Aorta (tissue), 5 donors: Measurements from ENCODE around the gene CTIF. TPM values are rescaled to one million over a fixed set of nuclear protein-coding genes. Genes with fewer than 3 reads are reported as not detected.
A peak's percentile ranks its signal among the peaks of the same experiment; 100 is the strongest.

Source experiments
- ATAC-seq: fragments of 200-7000 bp; cut with Tn5 transposase; one replicate; pipeline ENCODE4 v1.9.1; 2022; ENCODE audit warnings: moderate library complexity; ENCODE audit not compliant: low FRiP score
- DNase-seq, 2 donors: peaks; one replicate each; pipeline ENCODE4 v3.0.0-alpha.2; 2020
- H3K27ac ChIP-seq, 2 donors: one replicate each; pipeline ENCODE4 v1.5.1; 2013; ENCODE audit warnings: low read length in 2 of 2, mild to moderate bottlenecking in 2 of 2, moderate library complexity in 2 of 2, control low read depth in 1 of 2, inconsistent platforms in 1 of 2, low read depth in 1 of 2
- H3K27me3 ChIP-seq, 2 donors: one replicate each; pipeline ENCODE4 v1.6.1; 2013; ENCODE audit warnings: control low read depth in 1 of 2, low read length in 1 of 2, mild to moderate bottlenecking in 1 of 2, moderate library complexity in 1 of 2; ENCODE audit not compliant: insufficient read depth in 2 of 2, control insufficient read depth in 1 of 2
- H3K36me3 ChIP-seq, 2 donors: one replicate each; pipeline ENCODE4 v1.6.1; 2013; ENCODE audit warnings: control low read depth in 1 of 2, low read length in 1 of 2, mild to moderate bottlenecking in 1 of 2; ENCODE audit not compliant: insufficient read depth in 2 of 2, control insufficient read depth in 1 of 2
- H3K4me1 ChIP-seq, 2 donors: one replicate each; pipeline ENCODE4 v1.6.1; 2013; ENCODE audit warnings: low read length in 2 of 2, control low read depth in 1 of 2, mild to moderate bottlenecking in 1 of 2, moderate library complexity in 1 of 2; ENCODE audit not compliant: insufficient read depth in 2 of 2, control insufficient read depth in 1 of 2
- H3K4me3 ChIP-seq, 2 donors: one replicate each; pipeline ENCODE4 v1.5.1; 2013; ENCODE audit warnings: low read length in 2 of 2, control low read depth in 1 of 2, mild to moderate bottlenecking in 1 of 2
- H3K9me3 ChIP-seq: one replicate; pipeline ENCODE4 v1.6.1; 2013; ENCODE audit warnings: mild to moderate bottlenecking, low read length; ENCODE audit not compliant: control insufficient read depth
- WGBS, 2 donors: extraction: QIAGEN DNeasy Blood & Tissue Kit; methylation state at CpG; one replicate each; pipeline ENCODE4 v1.1.7; 2013; 5-methylcytosine and 5-hydroxymethylcytosine counted together
- intact Hi-C, 2 donors: fragments of 100-400 bp; cut with DNase I; formaldehyde crosslinking; loops; one replicate each; pipeline versions ENCODE4 v1.14.2 to v1.15.0; 2022
- polyA plus RNA-seq, 2 donors: library from polyadenylated mRNA; stranded (reverse); fragments of 200-250 nt; gene quantifications; one replicate each; pipeline ENCODE4 v1.2.3, GENCODE V29; 2013
- total RNA-seq, 2 donors: library from RNA; stranded (reverse); fragmentation: NEBNext Ultra II Directional; extraction: Animal tissue kit (Norgen Biotek cat#: 25700); gene quantifications; one replicate each; pipeline ENCODE4 v1.2.1, GENCODE V29; 2021
- donor health status: healthy with polysubstance abuse.
- donor health status: Bipolar disorder and iron deficiency.
- donor health status: DM: no; HTN: no; CAD: no.
- donor health status: DM: no; HTN: no; CAD: no.
- donor health status: DM: yes; HTN: yes; CAD: no.

Gene CTIF
- total and polyA plus RNA-seq, 4 donors = 14.4 to 113 (median 93.4) TPM

DNA sequence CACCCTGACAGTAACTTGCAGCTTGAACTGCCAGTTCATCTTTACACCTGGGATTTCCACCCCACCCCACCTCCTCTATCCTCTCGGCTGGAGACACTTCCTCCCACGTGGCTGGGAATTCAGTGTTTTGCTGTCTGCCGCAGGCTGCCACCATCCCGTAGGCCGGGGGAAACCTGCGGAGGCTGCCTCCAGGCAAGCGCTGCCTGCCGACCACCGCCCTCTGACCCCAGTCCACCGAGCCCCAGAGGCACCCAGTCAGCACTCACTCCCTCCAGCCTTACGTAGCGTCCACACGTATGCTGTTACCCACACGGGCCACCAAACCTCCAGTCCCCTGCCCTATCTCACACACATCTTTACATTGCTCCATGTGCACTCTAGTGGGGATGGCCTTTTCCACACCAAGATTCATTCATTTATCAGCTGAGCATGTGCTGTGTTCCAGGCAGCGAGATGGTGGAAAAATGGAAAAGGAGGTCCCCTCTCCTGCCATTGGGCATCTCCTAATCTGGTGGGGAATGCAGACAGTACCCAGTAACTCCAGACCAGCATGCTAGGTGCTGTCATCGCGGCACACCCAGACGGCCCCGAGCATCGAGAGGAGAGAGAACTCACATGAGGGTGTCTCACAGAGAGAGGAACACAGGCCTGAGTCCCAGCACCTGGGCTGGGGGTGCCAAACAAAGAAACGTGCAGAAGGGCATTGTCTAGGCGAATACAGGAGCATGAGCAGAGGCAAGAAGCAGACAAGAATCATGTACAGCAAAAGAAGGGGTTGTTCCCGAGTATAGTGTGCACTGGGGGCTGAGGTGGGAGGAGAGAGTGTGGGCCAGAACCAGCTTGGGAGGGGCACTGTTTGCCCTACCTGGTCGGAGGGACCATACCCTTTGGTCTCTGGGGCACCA, 245.0 kb downstream of the CTIF start:
- Histone ChIP-seq H3K4me1 (no peaks in the 10 kb centered on the region), H3K4me3 (no peak overlapping the region), H3K27ac (peak overlapping the region in 1 of 2 donors; percentile 34), H3K9me3 (no peaks in the 10 kb centered on the region), H3K36me3 (no peaks in the 10 kb centered on the region), H3K27me3 (no peaks in the 10 kb centered on the region)
- DNase-seq = peak in 1 of 2 donors; percentile 68
- intact Hi-C loops = loop anchor here in 1 of 2 donors (2.0 to 5.0 kb wide), 2 partner anchors 49 to 107 kb away; no protein-coding TSS in a partner anchor
- 84 to 88% methylated on average over 24 of the region's 24 CpGs for WGBS, 2 donors
- ATAC-seq = no peak

DNA sequence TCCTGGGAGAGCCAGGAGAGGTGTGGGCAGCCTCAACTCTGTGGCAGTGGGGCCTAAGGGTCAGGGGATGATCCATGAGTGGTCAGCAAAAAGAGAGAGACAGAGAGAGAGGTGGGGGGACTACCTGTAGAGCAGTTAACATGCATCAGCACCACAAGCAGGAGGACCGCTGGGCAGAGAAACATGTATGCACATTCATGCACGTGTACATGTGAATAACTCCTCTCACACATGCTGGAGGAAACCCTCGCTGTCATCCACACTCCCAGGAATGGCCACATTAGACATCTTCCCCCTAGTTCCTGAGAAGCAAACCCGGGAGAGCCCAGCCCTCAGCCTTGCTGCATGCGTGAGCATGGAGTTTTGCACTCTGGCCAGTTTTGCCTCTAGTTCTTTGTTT, 245.8 kb downstream of the CTIF start:
- DNase-seq (peak; percentile 58 to 63), ATAC-seq (no peak)
- intact Hi-C loops = loop anchor here in 1 of 2 donors (5.0 kb wide), 1 partner anchor 107 kb away; no protein-coding TSS in a partner anchor
- H3K4me1 ChIP-seq = no peaks in the 10 kb centered on the region
- peak overlapping the region in 1 of 2 donors; percentile 34 for H3K27ac ChIP-seq
- no peak overlapping the region for H3K4me3 ChIP-seq
- H3K27me3 ChIP-seq = no peaks in the 10 kb centered on the region
- H3K9me3 ChIP-seq = no peaks in the 10 kb centered on the region
- 49 to 58% methylated on average over 5 of the region's 5 CpGs for WGBS, 2 donors
- H3K36me3 ChIP-seq = no peaks in the 10 kb centered on the region

DNA sequence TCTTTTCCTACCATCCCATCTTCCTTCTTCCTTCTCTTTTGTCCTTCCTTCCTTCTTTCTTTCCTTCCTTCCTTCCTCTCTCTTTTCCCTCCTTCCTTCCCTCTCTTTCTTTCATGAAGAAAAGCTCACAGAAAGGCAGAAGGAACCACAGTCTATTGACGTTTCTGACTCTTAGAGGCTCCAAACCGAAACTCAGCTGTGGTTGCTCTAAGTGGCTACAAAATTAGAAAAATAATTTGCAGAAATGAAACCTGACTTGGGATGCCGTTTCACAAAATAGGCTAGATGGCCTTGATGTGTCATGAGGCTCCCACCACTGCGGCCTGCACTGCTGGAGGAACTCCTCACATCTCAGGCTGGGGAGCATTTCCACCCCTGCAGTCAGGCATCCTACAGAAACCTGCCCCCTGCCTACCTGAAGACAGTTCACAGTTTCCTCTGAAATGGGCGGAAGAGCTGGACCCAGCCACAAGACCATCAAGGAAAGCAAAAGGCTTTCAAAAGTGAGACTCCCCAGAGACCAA, 246.3 kb downstream of the CTIF start:
- Histone ChIP-seq H3K4me3 (no peak overlapping the region), H3K36me3 (no peaks in the 10 kb centered on the region), H3K27ac (no peak overlapping the region), H3K27me3 (no peaks in the 10 kb centered on the region), H3K4me1 (no peaks in the 10 kb centered on the region), H3K9me3 (no peaks in the 10 kb centered on the region)
- peak; percentile 68 to 81 for DNase-seq
- intact Hi-C loops = no loop called here
- 41 to 52% methylated on average over 5 of the region's 5 CpGs for WGBS, 2 donors
- ATAC-seq = no peak

DNA sequence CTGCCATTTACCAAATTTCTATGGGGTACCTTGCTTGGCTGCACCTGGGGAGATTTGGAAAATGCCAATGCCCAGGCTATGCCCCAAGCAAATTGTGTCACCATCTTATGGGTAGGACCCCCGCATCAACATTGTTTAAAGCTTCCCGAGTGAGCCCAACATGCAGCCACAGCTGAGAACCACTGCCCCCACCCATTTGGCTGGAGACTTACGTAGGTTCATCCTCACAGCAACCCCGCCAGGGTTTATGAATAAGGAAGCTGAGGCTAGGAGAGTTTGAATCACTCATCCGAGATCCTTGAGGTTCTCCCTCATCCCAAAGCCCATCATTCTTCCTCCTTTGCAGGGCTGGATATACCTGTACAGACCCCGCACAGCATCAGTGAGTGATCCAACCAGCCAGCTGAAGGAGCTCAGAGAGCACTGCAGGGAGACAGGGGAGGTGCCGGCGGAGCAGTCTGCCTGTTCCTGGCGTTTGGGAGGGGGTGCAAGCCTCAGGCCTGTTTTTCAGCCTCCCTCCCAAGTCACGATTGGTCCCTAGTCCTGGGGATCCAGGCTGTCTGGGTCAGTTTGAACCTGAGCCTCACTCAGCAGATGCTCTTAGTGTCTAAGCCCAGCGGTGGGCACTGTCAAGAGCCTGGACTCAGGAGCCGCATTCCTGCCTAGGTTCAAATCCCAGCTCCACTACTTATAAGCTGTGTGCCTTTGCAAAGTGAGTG, 247.1 kb downstream of the CTIF start:
- Histone ChIP-seq H3K27me3 (no peaks in the 10 kb centered on the region), H3K4me1 (no peaks in the 10 kb centered on the region), H3K27ac (peak overlapping the region in 1 of 2 donors; percentile 9), H3K4me3 (no peak overlapping the region), H3K9me3 (no peaks in the 10 kb centered on the region), H3K36me3 (no peaks in the 10 kb centered on the region)
- intact Hi-C loops = no loop called here
- 90 to 93% methylated on average over 12 of the region's 12 CpGs for WGBS, 2 donors
- ATAC-seq (no peak), DNase-seq (peak; percentile 32 to 59)

DNA sequence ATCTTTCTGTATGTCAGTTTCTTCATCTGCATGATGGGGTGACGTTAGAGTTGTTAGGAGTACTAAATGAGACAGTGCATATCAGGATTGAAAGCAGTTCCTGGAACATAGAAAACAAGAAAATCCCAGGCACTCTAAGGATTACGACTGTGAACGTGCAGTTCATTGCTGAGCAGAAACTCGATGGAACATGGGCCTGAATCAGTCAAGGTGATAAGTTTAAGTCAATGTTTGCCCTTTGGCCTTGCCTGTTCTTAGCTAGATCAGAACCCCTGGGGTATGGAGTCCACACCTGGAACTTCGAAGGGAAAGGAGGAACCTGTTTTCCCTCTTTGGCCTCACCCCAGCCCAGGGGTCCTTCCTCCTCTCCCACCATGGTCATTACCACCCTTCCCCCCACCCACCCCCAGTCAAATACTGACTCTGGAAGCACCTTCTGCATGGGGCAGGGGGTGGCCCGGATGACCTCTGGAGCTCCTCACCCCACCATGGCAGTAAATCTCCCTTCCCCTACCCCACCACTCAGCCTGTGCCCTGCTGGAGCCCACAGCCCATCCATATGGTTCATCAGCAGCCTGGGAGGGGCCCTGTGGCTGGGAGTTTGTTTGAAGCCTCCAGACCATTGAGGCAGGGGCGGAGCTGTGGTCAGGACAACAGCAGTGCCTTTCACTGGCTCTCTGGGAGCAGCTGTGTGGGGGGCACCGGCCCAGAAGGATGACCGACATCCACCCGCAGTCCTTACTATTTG, 247.8 kb downstream of the CTIF start:
- Histone ChIP-seq H3K9me3 (no peaks in the 10 kb centered on the region), H3K27ac (no peak overlapping the region), H3K36me3 (no peaks in the 10 kb centered on the region), H3K4me1 (no peaks in the 10 kb centered on the region), H3K27me3 (no peaks in the 10 kb centered on the region), H3K4me3 (no peak overlapping the region)
- WGBS, 2 donors = 85 to 89% methylated on average over 10 of the region's 10 CpGs
- intact Hi-C loops = no loop called here
- DNase-seq (peak; percentile 46 to 63), ATAC-seq (no peak)

DNA sequence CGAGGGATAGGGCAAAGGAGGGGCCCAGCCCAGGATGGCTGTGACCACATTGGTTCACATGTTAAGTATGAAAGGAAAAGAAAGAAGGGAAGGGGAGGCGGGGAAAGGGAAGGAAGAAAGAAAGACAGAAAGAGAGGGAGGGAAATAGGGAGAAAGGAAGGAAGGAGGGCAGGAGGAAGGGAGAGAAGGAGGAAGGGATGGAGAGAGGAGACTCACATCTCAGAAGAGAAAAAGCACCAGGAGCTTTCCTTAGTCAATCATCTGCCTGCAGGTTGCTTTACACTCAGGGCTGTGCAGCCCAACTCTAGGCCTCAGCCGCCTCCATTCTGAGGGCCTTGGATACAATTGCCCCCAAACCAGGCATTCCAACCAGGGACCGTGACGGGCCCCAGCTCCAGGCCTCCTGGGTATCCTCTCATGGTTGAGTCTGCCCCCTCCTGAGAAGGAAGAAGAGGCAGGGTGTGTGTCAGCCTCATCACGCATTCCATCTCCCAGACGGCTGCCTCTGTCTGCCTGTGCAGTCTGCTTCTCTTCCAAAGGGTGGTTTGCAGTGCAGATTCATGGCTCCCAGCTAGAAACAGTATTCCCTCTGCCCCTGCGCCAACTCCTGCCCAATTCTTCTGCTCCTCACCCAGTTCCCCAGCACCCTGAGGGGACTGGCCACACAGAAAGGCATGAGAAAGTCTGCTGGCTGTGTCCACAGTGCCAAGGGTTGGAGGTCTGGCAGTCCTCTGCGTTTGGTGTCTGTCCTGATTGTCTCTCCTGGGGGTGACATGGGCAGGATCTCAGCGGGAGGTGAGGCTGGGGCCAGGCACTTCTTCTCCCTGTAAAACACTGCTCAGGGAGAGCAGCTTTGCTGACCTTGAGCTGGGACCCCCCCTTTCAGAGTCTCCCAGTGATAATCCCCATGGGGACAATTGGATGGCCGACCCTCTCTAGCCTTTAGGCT, 248.6 kb downstream of the CTIF start:
- ATAC-seq (no peak), DNase-seq (peak; percentile 37 to 64)
- no peak overlapping the region for H3K27ac ChIP-seq
- intact Hi-C loops = no loop called here
- WGBS, 2 donors = 78 to 79% methylated on average over 11 of the region's 11 CpGs
- H3K4me3 ChIP-seq = no peak overlapping the region
- no peaks in the 10 kb centered on the region for H3K36me3 ChIP-seq
- no peaks in the 10 kb centered on the region for H3K9me3 ChIP-seq
- H3K27me3 ChIP-seq = no peaks in the 10 kb centered on the region
- no peaks in the 10 kb centered on the region for H3K4me1 ChIP-seq

DNA sequence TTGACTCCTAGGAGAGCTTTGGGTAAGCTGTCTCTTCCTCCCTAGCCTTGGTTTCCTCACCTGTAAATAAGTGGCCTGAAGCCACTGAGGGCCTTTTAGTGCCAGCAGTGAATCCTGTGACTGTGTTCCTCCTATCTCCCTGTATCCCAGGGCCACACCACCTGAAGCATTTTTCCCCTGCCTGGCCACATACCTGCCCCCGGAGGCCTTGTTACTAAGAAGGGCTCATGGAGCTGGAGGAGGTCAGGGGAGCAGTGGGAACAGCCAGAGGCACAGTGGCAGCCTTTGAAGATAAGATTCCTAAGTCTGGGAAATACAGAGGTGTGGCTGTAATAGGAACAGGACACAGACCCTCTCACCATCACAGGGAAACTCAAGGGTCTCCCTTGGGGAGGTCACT, 249.5 kb downstream of the CTIF start:
- Histone ChIP-seq H3K4me1 (no peaks in the 10 kb centered on the region), H3K36me3 (no peaks in the 10 kb centered on the region), H3K27me3 (no peaks in the 10 kb centered on the region), H3K27ac (no peak overlapping the region), H3K4me3 (no peak overlapping the region), H3K9me3 (no peaks in the 10 kb centered on the region)
- intact Hi-C loops = no loop called here
- ATAC-seq = no peak
- no peak for DNase-seq
- 71 to 74% methylated on average over 1 of the region's 1 CpG for WGBS, 2 donors
